Neural cell (in vitro differentiated cells): ENCODE results near the gene TMEM191C. TPM values are rescaled to one million over a fixed set of nuclear protein-coding genes. Genes with fewer than 3 reads are reported as not detected.

Source experiments
- H2AFZ ChIP-seq: fragments of 200-600, 300-800 bp; sonication (generic), shearing (Covaris generic); 2 replicates; pipeline ENCODE4 v1.6.0; 2014; ENCODE audit warnings: low read depth, mild to moderate bottlenecking, antibody characterized with exemption, low read length, moderate library complexity
- H3F3A ChIP-seq: fragments of 200-600 bp; shearing (Covaris generic); 2 replicates; pipeline ENCODE4 v1.6.1; 2016; ENCODE audit warnings: mild to moderate bottlenecking, moderate library complexity, mixed read lengths, antibody characterized with exemption, low read length; ENCODE audit not compliant: insufficient read depth, poor library complexity, severe bottlenecking
- H3K27ac ChIP-seq: fragments of 200-600, 300-800 bp; sonication (generic), shearing (Covaris generic); 2 replicates; pipeline ENCODE4 v1.5.1; 2014; ENCODE audit warnings: mild to moderate bottlenecking, low read length, moderate library complexity
- H3K27me3 ChIP-seq: fragments of 300-800, 200-600 bp; sonication (generic), shearing (Covaris generic); 2 replicates; pipeline ENCODE4 v1.6.0; 2014; ENCODE audit warnings: mild to moderate bottlenecking, low read depth, low read length, moderate library complexity; ENCODE audit not compliant: insufficient read depth
- H3K36me3 ChIP-seq: fragments of 300-800, 200-600 bp; sonication (generic), shearing (Covaris generic); 2 replicates; pipeline ENCODE4 v1.5.1; 2014; ENCODE audit warnings: mild to moderate bottlenecking, antibody characterized with exemption, low read length, moderate library complexity; ENCODE audit not compliant: insufficient read depth
- H3K4me2 ChIP-seq: fragments of 300-800, 200-600 bp; sonication (generic), shearing (Covaris generic); 2 replicates; pipeline ENCODE4 v1.6.0; 2014; ENCODE audit warnings: mild to moderate bottlenecking, low read length
- H3K4me3 ChIP-seq: fragments of 300-800, 200-600 bp; sonication (generic), shearing (Covaris generic); 2 replicates; pipeline ENCODE4 v1.5.1; 2014; ENCODE audit warnings: mild to moderate bottlenecking, low read length, moderate library complexity
- H3K79me2 ChIP-seq: fragments of 200-600 bp; shearing (Covaris generic); replicated peaks from 2 replicates; pipeline ENCODE4 v1.6.0; 2014; ENCODE audit warnings: mild to moderate bottlenecking, low read length, moderate library complexity; ENCODE audit not compliant: insufficient read depth
- H3K9ac ChIP-seq: fragments of 300-800, 200-600 bp; sonication (generic), shearing (Covaris generic); 2 replicates; pipeline ENCODE4 v1.6.1; 2016; ENCODE audit warnings: mild to moderate bottlenecking, low read length, mixed read lengths
- H3K9me2 ChIP-seq: fragments of 200-600 bp; shearing (Covaris generic); 2 replicates; pipeline ENCODE4 v1.6.1; 2016; ENCODE audit warnings: mild to moderate bottlenecking, low read length, mixed read lengths; ENCODE audit not compliant: insufficient read depth
- H3K9me3 ChIP-seq: fragments of 200-600, 300-800 bp; sonication (generic), shearing (Covaris generic); 2 replicates; pipeline ENCODE4 v1.6.1; 2016; ENCODE audit warnings: mild to moderate bottlenecking, mixed run types, low read length, moderate library complexity, mixed read lengths
- H4K20me1 ChIP-seq: fragments of 200-600 bp; shearing (Covaris generic); 2 replicates; pipeline ENCODE4 v1.6.1; 2016; ENCODE audit warnings: mild to moderate bottlenecking, mixed run types; ENCODE audit not compliant: insufficient read depth
- CTCF ChIP-seq: fragments of 450-650 bp; IDR thresholded peaks from 2 replicates; pipeline ENCODE4 v1.5.1; 2014; ENCODE audit warnings: antibody characterized with exemption, mild to moderate bottlenecking, moderate library complexity; ENCODE audit not compliant: poor library complexity, severe bottlenecking
- EP300 ChIP-seq: fragments of 450-650 bp; conservative IDR thresholded peaks from 2 replicates; pipeline ENCODE4 v1.6.1; 2014; ENCODE audit warnings: antibody characterized with exemption, mild to moderate bottlenecking, moderate library complexity; ENCODE audit not compliant: poor library complexity, severe bottlenecking
- EZH2 ChIP-seq: fragments of 200-600, 300-800 bp; shearing (Covaris generic), sonication (generic); IDR thresholded peaks from 2 replicates; pipeline ENCODE4 v1.6.1; 2014; ENCODE audit warnings: antibody characterized with exemption, low read length, borderline replicate concordance, mild to moderate bottlenecking; ENCODE audit not compliant: insufficient read depth, poor library complexity, severe bottlenecking
- MXI1 ChIP-seq: fragments of 450-650 bp; conservative IDR thresholded peaks from 2 replicates; pipeline ENCODE4 v1.6.1; 2014; ENCODE audit warnings: antibody characterized with exemption, mild to moderate bottlenecking; ENCODE audit not compliant: poor library complexity, severe bottlenecking
- POLR2AphosphoS5 ChIP-seq: IDR thresholded peaks from 2 replicates; pipeline ENCODE4 v1.6.1; 2012
- RAD21 ChIP-seq: fragments of 450-650 bp; conservative IDR thresholded peaks from 2 replicates; pipeline ENCODE4 v1.6.1; 2014; ENCODE audit warnings: antibody characterized with exemption, mild to moderate bottlenecking, moderate library complexity
- SMC3 ChIP-seq: fragments of 450-650 bp; conservative IDR thresholded peaks from 2 replicates; pipeline ENCODE4 v1.6.1; 2014; ENCODE audit warnings: antibody characterized with exemption, mild to moderate bottlenecking, moderate library complexity; ENCODE audit not compliant: poor library complexity
- TAF1 ChIP-seq: IDR thresholded peaks from 2 replicates; pipeline ENCODE4 v1.6.1; 2012; ENCODE audit warnings: low read depth
- polyA plus RNA-seq: library from polyadenylated mRNA; depleted of rRNA; stranded (reverse); fragments of >200 nt; gene quantifications from 2 replicates; pipeline ENCODE4 v1.2.3, GENCODE V29; 2014
- TF ChIP-seq, protein P1 (sequence below): IDR thresholded peaks from 2 replicates; pipeline ENCODE4 v1.6.1; 2012; ENCODE audit warnings: borderline replicate concordance

Gene TMEM191C
- polyA plus RNA-seq, 1 donor from 2014 or later: 68.3 TPM

- Histone ChIP-seq H2AFZ (no peak overlapping the region), H3K79me2 (no peaks in the 10 kb centered on the region), H3K27me3 (no peaks in the 10 kb centered on the region), H3K27ac (no peak overlapping the region), H4K20me1 (no peaks in the 10 kb centered on the region), H3K9me3 (no peaks in the 10 kb centered on the region), H3F3A (no peaks in the 10 kb centered on the region), H3K9me2 (no peaks in the 10 kb centered on the region), H3K4me3 (no peak overlapping the region), H3K9ac (no peak overlapping the region), H3K36me3 (no peaks in the 10 kb centered on the region), H3K4me2 (no peak overlapping the region)
- no peak for TF ChIP-seq EP300
- TF ChIP-seq TAF1: no peak
- no peak for TF ChIP-seq EZH2
- TF ChIP-seq CTCF: no peak
- TF ChIP-seq POLR2AphosphoS5: no peak
- TF ChIP-seq RAD21: no peak
- no peak for TF ChIP-seq SMC3
Measured at GRCh38 chr22:21446128-21446826, 20.9 kb upstream of the TMEM191C start.

- H3K4me3 ChIP-seq: no peak overlapping the region
- no peak overlapping the region for H2AFZ ChIP-seq
- no peak for TF ChIP-seq TAF1
- no peak for TF ChIP-seq EZH2
- TF ChIP-seq RAD21: no peak
- no peak for TF ChIP-seq MXI1
- no peak for TF ChIP-seq EP300
- no peak for TF ChIP-seq POLR2AphosphoS5
- TF ChIP-seq SMC3: no peak
- TF ChIP-seq, protein P1, sequence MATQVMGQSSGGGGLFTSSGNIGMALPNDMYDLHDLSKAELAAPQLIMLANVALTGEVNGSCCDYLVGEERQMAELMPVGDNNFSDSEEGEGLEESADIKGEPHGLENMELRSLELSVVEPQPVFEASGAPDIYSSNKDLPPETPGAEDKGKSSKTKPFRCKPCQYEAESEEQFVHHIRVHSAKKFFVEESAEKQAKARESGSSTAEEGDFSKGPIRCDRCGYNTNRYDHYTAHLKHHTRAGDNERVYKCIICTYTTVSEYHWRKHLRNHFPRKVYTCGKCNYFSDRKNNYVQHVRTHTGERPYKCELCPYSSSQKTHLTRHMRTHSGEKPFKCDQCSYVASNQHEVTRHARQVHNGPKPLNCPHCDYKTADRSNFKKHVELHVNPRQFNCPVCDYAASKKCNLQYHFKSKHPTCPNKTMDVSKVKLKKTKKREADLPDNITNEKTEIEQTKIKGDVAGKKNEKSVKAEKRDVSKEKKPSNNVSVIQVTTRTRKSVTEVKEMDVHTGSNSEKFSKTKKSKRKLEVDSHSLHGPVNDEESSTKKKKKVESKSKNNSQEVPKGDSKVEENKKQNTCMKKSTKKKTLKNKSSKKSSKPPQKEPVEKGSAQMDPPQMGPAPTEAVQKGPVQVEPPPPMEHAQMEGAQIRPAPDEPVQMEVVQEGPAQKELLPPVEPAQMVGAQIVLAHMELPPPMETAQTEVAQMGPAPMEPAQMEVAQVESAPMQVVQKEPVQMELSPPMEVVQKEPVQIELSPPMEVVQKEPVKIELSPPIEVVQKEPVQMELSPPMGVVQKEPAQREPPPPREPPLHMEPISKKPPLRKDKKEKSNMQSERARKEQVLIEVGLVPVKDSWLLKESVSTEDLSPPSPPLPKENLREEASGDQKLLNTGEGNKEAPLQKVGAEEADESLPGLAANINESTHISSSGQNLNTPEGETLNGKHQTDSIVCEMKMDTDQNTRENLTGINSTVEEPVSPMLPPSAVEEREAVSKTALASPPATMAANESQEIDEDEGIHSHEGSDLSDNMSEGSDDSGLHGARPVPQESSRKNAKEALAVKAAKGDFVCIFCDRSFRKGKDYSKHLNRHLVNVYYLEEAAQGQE: no peak
- TF ChIP-seq CTCF: no peak
- H4K20me1 ChIP-seq: no peaks in the 10 kb centered on the region
- H3K9ac ChIP-seq: no peak overlapping the region
- H3F3A ChIP-seq: no peaks in the 10 kb centered on the region
- H3K9me3 ChIP-seq: no peaks in the 10 kb centered on the region
- no peaks in the 10 kb centered on the region for H3K79me2 ChIP-seq
- no peaks in the 10 kb centered on the region for H3K27me3 ChIP-seq
- no peak overlapping the region for H3K4me2 ChIP-seq
- H3K9me2 ChIP-seq: no peaks in the 10 kb centered on the region
- no peaks in the 10 kb centered on the region for H3K36me3 ChIP-seq
- no peak overlapping the region for H3K27ac ChIP-seq
Measured at GRCh38 chr22:21446827-21447690, 20.1 kb upstream of the TMEM191C start.
